ENCODE results near the gene GGTLC2.
"Not testable (repeated sequence)": the region's sequence is repeated elsewhere in the genome, so short reads cannot be mapped to it uniquely, and the experiment has no call there.

DNA sequence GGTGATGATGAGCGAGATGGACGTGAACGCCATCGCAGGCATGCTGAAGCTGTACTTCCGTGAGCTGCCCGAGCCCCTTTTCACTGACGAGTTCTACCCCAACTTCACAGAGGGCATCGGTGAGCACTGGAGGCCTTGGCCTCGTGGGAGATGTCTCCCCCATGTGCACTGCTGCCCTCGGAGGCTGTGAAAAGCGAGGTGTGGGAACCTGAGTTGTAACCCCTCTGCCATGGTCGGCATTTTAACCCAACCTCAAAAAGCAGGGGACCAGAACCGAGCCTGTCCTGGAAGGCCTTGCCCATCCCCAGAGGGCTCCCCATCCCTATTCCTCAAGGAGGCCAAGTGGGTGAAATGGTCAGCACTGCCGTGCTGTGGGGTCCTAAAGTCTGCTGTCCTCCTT lies 10.9 kb upstream of the GGTLC2 start:
- TF ChIP-seq, protein P1, sequence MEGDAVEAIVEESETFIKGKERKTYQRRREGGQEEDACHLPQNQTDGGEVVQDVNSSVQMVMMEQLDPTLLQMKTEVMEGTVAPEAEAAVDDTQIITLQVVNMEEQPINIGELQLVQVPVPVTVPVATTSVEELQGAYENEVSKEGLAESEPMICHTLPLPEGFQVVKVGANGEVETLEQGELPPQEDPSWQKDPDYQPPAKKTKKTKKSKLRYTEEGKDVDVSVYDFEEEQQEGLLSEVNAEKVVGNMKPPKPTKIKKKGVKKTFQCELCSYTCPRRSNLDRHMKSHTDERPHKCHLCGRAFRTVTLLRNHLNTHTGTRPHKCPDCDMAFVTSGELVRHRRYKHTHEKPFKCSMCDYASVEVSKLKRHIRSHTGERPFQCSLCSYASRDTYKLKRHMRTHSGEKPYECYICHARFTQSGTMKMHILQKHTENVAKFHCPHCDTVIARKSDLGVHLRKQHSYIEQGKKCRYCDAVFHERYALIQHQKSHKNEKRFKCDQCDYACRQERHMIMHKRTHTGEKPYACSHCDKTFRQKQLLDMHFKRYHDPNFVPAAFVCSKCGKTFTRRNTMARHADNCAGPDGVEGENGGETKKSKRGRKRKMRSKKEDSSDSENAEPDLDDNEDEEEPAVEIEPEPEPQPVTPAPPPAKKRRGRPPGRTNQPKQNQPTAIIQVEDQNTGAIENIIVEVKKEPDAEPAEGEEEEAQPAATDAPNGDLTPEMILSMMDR (IDR thresholded peaks at IDR 0.05 in 4 of 5, conservative IDR thresholded peaks at IDR 0.05 in 1 of 5), result not testable (repeated sequence)
- not testable (repeated sequence) for TF ChIP-seq POLR2A (IDR thresholded peaks at IDR 0.05)
